Measurements from ENCODE around the gene VAV2.
A peak's percentile ranks its signal among the peaks of the same experiment; 100 is the strongest.

Gene VAV2, protein sequence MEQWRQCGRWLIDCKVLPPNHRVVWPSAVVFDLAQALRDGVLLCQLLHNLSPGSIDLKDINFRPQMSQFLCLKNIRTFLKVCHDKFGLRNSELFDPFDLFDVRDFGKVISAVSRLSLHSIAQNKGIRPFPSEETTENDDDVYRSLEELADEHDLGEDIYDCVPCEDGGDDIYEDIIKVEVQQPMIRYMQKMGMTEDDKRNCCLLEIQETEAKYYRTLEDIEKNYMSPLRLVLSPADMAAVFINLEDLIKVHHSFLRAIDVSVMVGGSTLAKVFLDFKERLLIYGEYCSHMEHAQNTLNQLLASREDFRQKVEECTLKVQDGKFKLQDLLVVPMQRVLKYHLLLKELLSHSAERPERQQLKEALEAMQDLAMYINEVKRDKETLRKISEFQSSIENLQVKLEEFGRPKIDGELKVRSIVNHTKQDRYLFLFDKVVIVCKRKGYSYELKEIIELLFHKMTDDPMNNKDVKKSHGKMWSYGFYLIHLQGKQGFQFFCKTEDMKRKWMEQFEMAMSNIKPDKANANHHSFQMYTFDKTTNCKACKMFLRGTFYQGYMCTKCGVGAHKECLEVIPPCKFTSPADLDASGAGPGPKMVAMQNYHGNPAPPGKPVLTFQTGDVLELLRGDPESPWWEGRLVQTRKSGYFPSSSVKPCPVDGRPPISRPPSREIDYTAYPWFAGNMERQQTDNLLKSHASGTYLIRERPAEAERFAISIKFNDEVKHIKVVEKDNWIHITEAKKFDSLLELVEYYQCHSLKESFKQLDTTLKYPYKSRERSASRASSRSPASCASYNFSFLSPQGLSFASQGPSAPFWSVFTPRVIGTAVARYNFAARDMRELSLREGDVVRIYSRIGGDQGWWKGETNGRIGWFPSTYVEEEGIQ

DNA sequence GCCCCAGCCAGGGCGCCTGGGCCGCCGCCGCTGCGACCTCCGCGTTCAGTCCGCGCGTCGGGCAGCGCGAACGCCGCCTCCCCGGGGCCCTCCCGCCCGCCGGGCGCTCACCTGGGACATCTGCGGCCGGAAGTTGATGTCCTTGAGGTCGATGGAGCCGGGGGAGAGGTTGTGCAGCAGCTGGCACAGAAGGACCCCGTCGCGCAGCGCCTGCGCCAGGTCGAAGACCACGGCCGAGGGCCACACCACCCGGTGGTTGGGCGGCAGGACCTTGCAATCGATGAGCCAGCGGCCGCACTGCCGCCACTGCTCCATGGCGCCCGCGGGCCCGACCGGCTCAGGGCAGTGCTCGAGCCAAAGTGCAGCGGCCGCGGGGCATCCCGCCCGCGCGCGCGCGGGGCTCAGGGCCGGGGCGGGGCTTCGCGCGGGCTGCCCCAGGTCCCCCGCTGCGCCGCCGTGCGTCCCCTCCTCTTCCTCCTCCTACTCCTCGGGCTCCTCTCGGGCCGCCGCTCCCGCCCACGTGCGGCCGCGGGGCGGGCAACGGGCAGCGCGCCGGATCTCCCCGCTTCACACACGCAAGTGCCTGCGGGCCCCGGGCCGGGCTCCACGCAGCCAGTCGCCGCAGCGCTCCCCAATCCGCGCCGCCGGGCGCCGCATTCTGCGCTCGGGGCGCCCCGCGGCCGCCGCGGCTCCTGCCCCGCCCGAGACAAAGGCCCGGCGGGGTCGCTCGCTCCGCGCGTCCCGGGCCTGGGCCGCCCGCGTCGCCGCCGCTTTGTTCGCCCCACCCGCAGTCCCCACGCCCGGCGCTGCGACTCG lies at the start of gene VAV2:
TSS of gene VAV2 (minus strand) at position 361 of the 816 bp plus-strand sequence. CDS start at position 315, 46 bp downstream.
- DNase-seq, result peak; percentile 27

DNA sequence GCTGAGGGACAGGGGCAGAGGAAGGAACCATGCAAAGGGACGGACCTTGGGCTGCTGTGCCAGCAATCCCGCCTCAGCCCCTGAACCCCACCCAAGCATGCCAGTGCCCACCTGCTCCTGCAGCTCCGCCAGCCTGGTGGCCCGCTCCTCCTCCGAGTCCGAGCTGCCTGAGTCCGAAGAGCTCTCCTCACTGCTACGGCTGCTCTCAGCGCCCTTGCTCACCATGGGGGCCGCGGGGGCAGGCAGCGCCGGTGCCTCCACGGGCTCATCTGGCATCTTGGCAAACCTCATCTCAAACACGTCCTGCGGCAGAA lies 49.5 kb upstream of the VAV2 start:
- no peak for DNase-seq

DNA sequence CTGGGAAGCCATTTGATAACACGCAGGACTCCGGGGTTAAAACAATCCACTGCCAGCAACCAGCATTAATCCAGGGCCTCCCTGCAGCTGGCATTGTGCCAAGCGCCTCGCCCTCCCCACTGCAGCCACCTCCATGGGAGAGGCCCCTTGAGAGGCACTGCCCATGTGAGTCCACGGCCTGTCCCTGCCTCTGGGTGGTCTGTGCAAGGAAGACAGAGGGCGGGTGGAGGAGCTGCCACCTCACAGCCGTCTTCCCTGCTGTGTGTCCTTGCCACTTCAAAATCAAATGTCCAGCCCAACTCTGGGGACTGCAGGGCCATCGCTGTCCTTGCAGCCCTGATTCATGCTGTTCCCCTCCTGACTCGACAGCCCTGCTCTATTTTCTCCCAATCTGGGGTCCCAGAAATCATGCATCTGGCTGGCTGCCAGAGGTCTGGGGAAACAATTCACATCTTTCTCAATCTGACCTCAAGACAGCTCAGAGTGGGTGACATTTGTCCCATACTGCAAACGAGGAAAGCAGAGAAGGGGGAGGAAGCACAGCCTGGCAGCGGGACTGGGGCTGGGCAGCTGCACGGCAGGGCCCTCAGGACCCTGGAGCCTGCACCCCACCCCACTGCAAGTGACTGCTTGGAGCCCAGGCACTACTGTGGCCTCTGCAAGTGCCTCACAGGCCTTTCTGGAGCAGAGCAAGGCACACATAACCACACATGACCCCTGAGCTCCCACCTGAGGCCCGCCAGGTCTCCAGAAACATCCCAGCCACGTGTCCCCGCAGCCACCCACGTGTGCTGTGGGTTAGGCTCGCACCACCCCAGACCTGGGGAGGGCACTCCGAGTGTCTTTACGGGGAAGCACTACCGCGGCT lies 48.9 kb upstream of the VAV2 start:
- no peak for DNase-seq

DNA sequence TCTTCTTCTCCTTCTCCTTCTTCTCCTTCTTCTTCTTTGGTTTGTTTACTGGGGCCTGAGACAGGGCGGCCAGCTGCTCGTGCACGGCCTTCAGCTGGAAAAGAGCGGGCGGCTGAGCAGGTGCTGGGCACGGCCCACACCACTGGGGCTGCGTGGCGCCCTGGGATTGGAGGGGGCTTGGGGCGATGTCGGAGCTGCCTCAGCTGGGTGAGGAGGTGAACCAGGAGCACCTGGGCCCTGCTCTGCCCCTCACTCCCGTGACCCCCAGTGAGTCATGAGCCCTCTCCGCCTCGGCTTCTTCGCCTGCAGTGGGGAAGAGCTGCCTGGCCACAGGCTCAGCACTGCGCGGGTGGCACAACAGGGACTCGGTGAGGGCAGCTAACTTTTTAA lies 48.0 kb upstream of the VAV2 start:
- no peak for DNase-seq

DNA sequence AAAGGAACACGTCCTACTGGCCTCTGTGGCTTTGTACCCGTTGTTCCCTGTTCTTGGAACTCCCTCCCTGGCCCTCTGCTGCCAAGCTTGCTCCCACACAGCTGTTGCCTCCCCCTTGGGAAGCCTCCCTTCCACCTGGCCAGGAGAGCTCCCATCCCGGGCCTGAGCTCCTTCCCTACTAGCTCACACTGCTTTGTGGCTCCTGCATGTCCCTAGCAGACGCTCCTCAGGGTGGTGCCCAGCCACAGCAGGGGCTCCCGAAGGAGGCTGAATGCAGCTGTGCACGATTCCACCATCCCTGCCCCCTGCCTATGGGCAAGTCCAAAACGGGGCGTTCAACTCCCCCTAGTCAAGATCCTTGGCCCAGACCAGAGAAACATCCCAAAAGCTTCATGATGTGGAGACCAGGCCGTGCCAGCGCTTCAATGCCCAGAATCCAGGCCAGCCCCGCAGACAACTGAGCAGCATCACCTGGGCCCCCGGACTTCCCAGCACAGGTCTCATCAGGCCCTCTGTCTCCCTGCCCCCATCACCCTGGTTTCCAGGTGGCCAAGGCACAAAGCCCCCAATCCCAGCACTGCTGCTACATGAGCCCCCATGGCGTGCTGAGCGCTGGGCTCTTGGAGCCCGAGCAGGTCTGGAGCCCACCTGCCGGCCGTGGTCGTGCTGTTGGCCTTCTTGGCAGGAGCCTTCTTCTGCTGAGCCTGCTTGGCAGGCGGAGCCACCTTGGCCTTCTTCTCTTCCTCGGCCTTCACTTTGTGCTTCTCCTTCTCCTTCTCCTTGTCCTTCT lies 47.5 kb upstream of the VAV2 start:
- no peak for DNase-seq

DNA sequence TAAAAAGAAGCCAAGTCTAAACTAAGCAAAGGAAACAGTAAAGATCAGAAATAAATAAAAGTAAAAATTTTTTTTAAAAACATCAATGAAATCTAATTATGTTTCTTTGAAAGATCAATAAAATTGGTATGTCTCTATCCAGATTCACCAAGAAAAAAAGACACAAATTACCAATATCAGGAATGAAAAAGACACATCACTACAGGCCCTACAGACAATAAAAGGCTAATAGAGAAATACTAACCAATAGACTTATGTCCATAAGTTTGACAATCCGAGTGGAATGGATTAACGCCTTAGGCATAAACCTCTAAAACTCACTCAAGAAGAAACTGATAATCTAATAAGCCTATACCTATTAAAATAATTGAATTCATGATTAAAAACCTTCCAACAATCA lies 45.5 kb upstream of the VAV2 start:
- no peak for DNase-seq

DNA sequence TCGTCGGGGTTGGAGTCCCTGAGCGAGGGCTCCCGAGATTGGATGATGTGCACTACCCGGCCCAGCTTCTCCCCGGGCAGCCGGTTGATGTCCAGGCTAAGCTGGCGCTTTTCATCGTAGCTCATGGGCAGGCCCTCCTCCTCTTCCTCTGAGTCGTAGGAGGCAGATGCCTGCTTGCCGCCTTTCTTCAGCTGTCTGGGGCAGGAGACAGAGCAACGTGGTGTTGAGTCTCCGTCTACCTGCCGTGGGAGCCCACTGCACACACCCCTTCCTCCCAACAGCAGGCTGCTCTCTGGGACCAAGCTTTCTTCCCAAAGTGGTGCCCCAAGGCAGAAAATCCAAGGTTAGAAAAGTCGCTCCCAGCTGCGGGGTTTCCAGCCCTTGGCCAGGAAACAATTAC lies 44.0 kb upstream of the VAV2 start:
- no peak for DNase-seq

DNA sequence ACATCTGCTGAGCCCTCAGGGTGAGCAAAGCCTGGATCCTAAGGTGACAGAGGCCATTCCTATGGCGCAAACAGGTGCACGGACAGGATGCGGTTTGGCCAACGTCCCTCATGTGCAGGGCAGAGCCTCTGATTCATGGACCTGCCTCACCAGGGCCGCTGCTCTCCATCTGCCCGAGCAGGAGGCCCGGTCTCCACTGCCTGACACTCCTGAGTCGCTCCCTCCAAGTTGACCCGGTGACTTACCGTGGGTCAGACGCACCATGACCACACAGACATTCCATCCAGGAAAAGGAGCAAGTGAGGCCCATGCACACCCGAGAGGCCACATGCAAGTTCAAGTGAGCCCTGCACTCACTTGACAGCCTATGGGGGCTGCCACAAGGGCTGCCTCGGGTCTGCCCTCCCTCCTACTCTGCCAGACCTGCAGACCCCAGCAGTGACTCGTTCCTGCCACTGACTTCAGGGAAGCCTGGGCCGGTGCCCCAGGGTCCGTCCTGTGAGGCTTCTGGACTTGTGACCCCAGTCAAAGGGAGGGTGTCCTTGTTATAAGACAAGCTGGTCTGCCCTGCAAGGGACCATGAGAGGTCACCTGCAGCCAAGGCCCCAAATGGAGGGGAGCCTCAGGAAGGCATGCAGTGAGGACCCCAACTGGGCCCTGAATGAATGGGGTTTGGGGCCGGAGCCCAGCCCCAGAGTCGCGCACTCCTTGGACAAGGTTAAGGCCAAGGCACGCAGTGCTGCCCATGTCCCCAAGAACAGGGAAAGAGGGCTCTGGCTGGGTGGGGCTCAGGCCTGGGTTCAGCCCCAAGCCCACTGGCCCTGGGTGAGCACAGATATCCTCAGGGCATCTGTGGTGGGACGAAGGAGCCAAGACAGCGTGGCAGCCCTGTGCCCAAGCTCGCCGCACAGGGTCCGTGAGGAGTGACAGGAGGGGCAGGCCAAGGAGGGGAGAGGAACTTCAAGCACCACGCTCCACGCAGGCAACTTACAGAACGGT lies 43.2 kb upstream of the VAV2 start:
- DNase-seq, result no peak

DNA sequence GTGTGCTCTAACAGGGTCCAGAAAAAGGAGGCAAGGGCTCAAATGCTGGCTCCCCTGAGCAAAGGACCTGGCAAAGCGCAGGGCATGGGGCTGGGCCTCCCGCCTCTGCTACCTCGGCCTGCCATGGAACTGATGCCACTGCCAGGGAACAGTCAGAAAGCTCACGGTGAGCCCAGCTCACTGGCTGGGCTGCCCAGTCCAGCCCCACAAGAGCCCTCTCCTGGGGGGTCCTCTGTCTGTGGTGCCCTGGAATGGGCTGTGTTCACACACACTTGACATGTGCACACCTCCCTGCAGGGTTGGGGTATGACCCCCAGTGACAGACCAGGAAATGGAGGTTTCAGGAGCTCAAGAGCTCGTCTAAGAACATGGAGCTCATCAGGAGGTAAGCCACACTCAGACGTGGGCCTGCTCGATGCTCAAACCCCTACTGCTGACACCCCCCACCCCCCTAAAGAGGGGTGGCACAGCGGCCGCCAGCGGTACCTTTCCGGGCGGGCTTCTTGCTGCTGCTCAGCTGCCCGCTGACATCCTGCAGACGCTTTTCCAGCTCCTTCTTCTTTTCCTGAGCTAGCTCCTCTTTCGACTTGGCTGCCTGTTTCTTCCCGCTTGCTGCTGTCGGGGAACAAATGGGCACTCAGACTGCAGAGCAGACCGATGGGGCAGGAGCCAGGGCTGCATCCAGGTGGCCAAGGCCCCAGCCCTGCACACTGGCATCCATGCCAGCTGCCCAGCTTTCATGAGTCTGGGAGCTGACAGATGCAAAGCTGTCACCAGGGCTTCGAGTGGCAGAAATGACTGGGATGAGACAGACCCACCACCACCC lies 42.3 kb upstream of the VAV2 start:
- no peak for DNase-seq

DNA sequence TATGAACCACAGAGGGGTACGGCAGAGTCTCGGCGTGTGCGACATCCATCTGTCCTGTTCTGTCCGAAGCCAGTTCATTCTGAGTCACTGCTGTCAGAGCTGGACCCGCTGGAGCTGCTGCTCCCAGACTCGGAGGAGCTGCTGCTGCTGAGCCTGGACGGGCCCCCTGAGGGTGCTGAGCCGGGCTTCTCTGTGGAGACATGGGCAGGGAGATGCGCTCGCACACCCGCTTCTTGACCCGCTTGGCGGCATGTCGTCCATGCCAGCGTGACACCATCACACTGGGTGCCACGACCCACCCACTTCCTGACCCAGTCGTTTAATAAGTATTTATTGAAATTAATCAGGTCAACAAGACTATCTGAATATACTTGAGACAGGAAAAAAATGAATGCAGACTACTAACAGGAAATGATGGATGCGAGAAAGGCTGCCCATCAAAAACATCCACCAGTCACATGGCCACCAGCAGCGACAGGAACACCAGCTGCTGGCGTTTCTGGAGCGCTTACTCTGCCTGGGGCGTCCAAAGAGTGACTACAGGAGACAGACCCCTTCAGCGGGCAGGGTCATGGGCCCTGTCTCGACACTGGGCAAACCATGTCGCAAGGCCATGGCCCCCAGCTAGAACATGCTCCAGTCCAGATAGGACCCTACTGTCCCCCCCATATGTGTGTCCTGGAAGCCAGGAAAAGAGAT lies 41.5 kb upstream of the VAV2 start:
- DNase-seq, result no peak

DNA sequence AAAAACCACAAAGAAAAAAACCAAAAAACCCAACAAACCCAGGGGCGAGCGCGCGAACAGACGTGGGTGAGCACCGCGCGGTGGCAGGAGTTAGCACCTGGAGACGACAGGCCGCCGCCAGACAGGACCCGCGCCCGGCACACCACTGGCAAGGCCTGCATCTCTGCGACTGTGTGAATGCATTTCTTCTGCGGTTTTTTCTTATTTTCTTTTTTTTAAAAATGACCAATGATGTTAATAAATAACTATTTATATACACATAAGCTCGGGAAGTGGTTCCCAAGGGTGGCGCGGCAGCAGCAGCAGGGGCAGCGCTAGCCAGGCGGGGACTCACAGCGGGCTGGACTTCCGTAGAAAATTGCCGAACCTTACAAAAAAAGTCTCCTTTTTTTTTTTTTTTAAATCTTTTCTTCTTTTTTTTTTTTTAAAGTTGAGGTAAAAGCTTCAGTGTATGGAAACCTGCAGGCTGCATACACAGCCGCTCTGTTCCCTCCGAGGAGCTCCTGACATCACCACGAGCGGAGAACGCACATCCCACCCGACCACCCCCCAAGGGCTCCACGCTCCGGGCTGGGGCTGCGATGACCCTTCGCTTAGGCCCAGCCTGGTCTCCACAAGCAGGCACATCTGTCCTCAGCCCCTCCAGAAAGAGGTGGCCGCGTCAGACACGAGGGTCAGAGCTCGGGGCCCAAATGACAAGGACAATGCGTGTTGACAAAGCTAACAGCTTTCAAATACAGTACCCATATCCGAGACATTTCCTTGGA lies 40.5 kb upstream of the VAV2 start:
- DNase-seq, result no peak

DNA sequence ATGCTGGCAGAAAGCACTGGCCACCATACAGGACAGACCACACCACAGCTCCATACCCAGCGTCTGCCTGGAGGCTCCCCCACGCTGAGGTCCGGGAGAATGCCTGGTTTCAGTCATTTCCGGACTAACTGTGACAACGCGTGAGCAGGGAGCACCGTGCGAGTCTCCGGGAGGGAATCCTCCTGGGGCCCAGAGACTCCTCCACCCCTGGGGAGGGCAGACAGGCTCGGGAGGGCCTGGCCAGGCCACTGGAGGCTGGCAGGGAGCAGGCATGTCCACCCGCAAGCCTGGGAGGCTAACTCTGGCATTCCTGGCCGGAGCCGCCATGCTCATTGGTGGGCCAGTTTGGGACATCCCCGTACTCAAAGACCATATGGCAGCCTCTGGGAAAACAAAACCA lies 39.7 kb upstream of the VAV2 start:
- no peak for DNase-seq

DNA sequence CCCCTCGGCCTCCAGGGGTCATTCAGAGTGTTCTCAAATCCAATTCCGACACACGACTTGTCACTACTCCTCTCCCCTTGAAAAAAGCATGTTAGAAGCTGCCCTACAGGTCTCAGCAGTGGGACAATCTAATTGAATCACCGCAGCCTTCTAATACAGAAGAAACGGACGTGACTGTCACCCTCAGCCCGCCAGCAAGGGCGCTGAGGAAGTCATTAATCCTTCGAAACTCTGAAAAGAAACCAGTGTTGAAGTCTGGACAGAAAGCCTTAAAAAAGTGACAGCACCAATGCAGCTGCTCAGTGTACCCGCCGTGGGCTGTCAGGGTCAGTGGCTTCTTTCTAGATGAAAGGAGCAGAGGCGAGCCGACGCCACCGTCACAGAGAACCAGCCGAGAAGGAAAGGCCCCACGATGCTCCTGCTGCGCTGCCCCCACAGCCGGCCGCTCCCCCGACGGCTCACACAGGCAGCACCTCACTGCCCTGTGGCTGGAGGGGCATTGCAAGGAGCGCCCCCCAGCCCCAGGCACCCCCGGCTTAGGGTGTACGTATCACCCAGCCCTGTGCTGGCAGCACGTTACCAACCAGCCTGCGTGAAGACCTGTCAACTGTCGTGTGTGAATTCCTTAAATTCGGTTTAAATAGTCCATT lies 38.8 kb upstream of the VAV2 start:
- DNase-seq, result no peak

DNA sequence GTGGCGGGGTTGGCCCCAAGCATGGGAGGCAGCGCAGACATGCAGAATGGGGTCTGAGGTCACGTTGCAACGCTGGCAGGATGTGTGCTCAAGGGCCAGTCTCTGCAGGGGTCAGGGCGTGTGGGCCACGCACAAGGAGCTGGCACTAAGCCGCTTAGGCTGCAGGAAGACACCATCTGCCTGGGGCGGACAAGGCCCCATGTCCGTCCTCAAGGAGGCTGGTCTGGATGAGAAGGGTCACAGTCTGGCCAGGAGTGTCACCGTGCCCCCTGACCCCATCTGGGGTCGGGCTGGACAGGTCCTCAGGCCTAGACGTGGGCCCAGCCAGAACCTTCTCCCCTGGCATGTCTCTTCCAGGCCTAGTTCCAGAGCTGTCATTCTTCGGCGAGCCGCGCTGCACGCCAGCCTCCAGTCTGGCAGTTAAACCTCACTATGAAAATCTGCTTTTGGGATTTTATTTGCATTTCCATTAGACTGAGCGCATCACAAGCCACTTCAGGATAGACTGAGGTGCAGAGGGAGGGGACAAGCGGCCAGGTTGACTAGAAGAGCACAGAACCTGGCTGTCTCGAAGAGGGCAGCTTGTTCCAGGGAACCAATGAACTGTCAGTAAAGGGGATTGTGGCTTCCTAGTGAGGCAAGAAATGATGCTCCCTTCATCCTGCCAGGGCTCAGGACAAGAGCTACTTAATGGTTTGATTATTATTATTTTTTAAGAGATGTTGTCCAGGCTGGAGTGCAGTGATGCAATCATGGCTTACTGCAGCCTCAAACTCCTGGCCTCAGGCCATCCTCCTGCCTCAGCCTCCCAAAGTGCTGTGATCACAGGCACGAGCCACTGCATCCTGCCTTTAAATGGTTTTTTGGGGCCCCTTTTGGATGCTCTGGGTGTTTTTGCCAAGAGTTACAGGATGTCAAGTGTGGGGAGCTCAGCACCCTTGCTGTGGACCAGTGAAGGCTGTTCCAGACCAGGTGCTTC lies 37.4 kb upstream of the VAV2 start:
- DNase-seq, result no peak

DNA sequence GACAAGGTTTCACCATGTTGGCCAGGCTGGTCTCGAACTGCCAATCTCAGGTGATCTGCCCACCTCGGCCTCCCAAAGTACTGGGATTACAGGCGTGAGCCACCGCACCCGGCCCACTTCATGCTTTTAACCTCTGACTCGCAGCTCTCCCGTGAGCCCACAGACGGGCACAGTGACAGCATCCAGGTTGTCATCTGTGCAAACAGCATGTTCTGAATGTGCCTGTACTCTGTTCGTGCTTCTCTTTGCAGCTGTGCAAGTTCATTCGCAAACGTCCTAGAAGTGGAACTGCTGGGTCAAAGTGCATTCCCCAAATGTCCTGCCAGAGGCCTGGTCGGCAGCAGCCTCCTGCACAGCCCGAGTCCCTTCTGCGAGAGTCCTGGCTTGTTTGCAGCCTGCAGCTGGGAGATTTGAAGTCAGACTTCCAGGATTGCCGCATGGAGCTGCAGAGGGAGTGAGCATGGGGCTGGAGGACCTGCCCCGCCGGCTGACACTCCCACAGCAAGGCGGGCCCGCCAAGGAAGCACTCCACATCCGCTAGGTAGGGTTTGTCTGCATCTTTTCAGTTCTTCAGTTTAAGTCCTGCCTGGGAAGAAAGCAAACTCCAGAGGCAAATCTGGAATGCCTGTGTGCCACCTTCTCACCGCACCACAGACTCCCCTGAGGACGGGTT lies 36.6 kb upstream of the VAV2 start:
- DNase-seq, result no peak

DNA sequence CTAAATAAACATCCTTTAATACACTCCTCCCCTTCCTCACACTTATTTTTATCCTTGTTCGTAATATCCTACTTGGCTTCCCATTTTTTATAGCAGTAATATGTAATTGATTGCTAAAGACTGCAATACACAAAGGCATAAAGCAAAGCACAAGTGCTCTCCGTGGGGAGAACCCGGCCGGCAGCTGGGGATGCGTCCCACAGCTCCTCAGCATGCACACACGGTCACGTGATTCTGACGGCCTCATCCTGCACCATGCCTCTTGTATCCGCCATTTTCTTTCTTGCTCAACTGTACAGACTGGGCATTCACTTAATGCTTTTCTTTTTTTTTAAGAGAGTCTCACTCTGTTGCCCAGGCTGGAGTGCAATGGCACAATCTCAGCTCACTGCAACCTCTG lies 36.0 kb upstream of the VAV2 start:
- no peak for DNase-seq

All from OCI-M1 (cell line).